CD4-positive, alpha-beta T cell (primary cell): ENCODE measurements around the gene SDHAF1. TPM values are rescaled to one million over a fixed set of nuclear protein-coding genes. Genes with fewer than 3 reads are reported as not detected.

Experiments used
- ATAC-seq: fragments of 200-7000 bp; cut with Tn5 transposase; one replicate; pipeline ENCODE4 v1.10.0; 2022; ENCODE audit warnings: mild to moderate bottlenecking; ENCODE audit not compliant: poor library complexity
- CTCF ChIA-PET: fragments of 350-600 bp; sonication (Branson Sonifier 250); formaldehyde crosslinking; loops from one replicate; lab custom pipeline; 2021; ENCODE audit warnings: antibody characterized with exemption, inconsistent platforms; lab: Charles Lee
- POLR2A ChIA-PET: fragments of 350-600 bp; sonication (Branson Sonifier 250); formaldehyde crosslinking; loops from one replicate; lab custom pipeline; 2021; ENCODE audit warnings: antibody characterized with exemption, inconsistent platforms; lab: Charles Lee
- DNase-seq, 14 experiments: peaks; one replicate each; pipeline ENCODE4 v3.0.0-alpha.2; 2013 to 2020; ENCODE audit warnings: mixed read lengths in 2 of 14
- H3K27ac ChIP-seq, 2 donors: one replicate each; pipeline versions ENCODE4 v1.5.1 to v1.7.0; 2013; ENCODE audit warnings: low read length in 2 of 2, low read depth in 1 of 2, mild to moderate bottlenecking in 1 of 2
- H3K27me3 ChIP-seq, 2 experiments: 1 replicate in 1 of 2; 2 replicates in 1 of 2; pipeline versions ENCODE4 v1.6.1 to v1.7.0; 2013; ENCODE audit warnings: low read length in 2 of 2, control low read depth in 1 of 2, mild to moderate bottlenecking in 1 of 2, moderate library complexity in 1 of 2; ENCODE audit not compliant: insufficient read depth in 2 of 2, control insufficient read depth in 1 of 2
- H3K36me3 ChIP-seq: one replicate; pipeline ENCODE4 v1.6.1; 2013; ENCODE audit warnings: low read length, control low read depth; ENCODE audit not compliant: insufficient read depth
- H3K4me1 ChIP-seq: one replicate; pipeline ENCODE4 v1.6.1; 2013; ENCODE audit warnings: low read length, control low read depth; ENCODE audit not compliant: insufficient read depth
- H3K4me3 ChIP-seq: one replicate; pipeline ENCODE4 v1.5.1; 2013; ENCODE audit warnings: mild to moderate bottlenecking, low read length, moderate library complexity
- H3K9me3 ChIP-seq, 2 experiments: 1 replicate in 1 of 2; 2 replicates in 1 of 2; pipeline versions ENCODE4 v1.6.1 to v1.7.0; 2013; ENCODE audit warnings: low read length in 2 of 2, mild to moderate bottlenecking in 2 of 2, control low read depth in 1 of 2, moderate library complexity in 1 of 2; ENCODE audit not compliant: control insufficient read depth in 1 of 2, insufficient read depth in 1 of 2
- H3K27ac Mint-ChIP-seq: one replicate; pipeline ENCODE4 v1.8.0; 2020; ENCODE audit warnings: mixed read lengths
- H3K27me3 Mint-ChIP-seq: one replicate; pipeline ENCODE4 v1.8.0; 2021; ENCODE audit warnings: mixed read lengths
- H3K36me3 Mint-ChIP-seq: one replicate; pipeline ENCODE4 v1.8.0; 2021; ENCODE audit warnings: low read depth, mixed read lengths
- H3K4me1 Mint-ChIP-seq: one replicate; pipeline ENCODE4 v1.8.0; 2021; ENCODE audit warnings: low read depth, mixed read lengths
- H3K4me3 Mint-ChIP-seq: one replicate; pipeline ENCODE4 v1.8.0; 2020; ENCODE audit warnings: mild to moderate bottlenecking, mixed read lengths
- H3K9me3 Mint-ChIP-seq: one replicate; pipeline ENCODE4 v1.8.0; 2020; ENCODE audit warnings: mixed read lengths
- CTCF ChIP-seq: fragments of 200-600 bp; IDR thresholded peaks from one replicate; pipeline ENCODE4 v1.8.0; 2022; ENCODE audit warnings: antibody characterized with exemption, mild to moderate bottlenecking
- intact Hi-C, 2 experiments: fragments of 100-400 bp; cut with DNase I in 1 of 2; cut with micrococcal nuclease in 1 of 2; formaldehyde crosslinking; loops; one replicate each; pipeline versions ENCODE4 v1.15.1 to v1.9.0; 2023 to 2025; cut with DNase I, micrococcal nuclease
- total RNA-seq, 174 experiments: library from RNA in 2 of 174; stranded (reverse) in 2 of 174; gene quantifications; one replicate each; pipeline ENCODE4 v1.2.3 and lab custom pipeline; 2021 to 2026

SDHAF1 gene
- total RNA-seq, 2 experiments from 2014 or later, result 4.3 to 5.4 TPM

DNA sequence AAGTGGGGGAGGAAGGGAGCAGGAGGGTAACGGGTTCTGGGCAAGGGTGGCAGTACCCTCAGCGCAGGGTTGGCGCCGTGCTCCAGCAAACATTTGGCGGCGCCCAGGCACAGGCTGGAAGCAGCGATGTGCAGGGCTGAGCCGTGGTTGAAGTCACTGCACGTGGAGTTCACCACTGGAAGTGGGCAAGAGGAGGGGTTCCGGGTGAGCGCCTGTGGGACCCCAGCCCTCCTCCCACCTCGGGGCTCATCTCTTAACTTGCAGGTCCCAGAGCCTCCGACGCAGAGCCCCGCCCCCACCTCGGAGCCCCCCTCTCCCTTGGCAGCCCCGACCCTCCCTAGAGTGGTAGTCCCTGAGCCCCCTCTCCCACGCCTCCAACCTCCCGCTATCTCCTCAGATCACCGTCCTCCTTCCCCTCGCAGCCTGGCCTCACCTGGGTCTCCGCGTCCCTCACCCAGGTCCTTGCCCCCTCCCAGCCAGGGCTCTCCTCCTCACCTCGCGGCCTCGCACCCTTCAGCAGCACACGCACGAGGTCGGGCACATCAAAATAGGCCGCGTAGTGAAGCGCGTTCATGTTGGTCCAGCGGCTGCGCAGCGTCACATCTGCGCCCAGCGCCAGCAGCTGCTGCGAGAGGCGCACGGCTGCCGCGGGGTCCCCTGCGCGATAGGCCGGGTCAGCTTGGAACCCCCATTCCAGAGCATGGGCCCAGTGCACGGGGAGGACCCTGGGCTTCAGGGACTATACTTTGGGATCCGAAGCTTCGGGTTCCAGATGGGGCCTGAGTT, 31.3 kb downstream of the SDHAF1 start:
- CTCF ChIA-PET, result no interaction called here
- H3K27ac Mint-ChIP-seq, result no peak overlapping the region
- POLR2A ChIA-PET, result no interaction called here
- Histone ChIP-seq H3K4me1 (no peaks in the 10 kb centered on the region), H3K4me3 (no peak overlapping the region), H3K27ac (no peak overlapping the region), H3K27me3 (no peaks in the 10 kb centered on the region), H3K9me3 (no peaks in the 10 kb centered on the region), H3K36me3 (peaks cover 10% of the 10 kb centered on the region)
- intact Hi-C loops, result no loop called here
- TF ChIP-seq CTCF, result no peak
- H3K27me3 Mint-ChIP-seq, result no peaks in the 10 kb centered on the region
- H3K36me3 Mint-ChIP-seq, result peaks cover 23% of the 10 kb centered on the region
- no peaks in the 10 kb centered on the region for H3K9me3 Mint-ChIP-seq
- DNase-seq, result no peak
- no peak for ATAC-seq
- H3K4me3 Mint-ChIP-seq, result no peak overlapping the region
- H3K4me1 Mint-ChIP-seq, result no peaks in the 10 kb centered on the region

- intact Hi-C loops, result no loop called here
- H3K27ac ChIP-seq, result no peak overlapping the region
- DNase-seq (no peak), ATAC-seq (no peak)
- no peak overlapping the region for H3K27ac Mint-ChIP-seq
- no peaks in the 10 kb centered on the region for H3K27me3 Mint-ChIP-seq
- H3K4me1 Mint-ChIP-seq, result no peaks in the 10 kb centered on the region
- peaks cover 23% of the 10 kb centered on the region for H3K36me3 Mint-ChIP-seq
- H3K9me3 ChIP-seq, result no peaks in the 10 kb centered on the region
- TF ChIP-seq CTCF, result no peak
- peaks cover 5% of the 10 kb centered on the region for H3K36me3 ChIP-seq
- H3K9me3 Mint-ChIP-seq, result no peaks in the 10 kb centered on the region
- no peak overlapping the region for H3K4me3 ChIP-seq
- H3K27me3 ChIP-seq, result peaks cover 0 to 4% of the 10 kb centered on the region in 2 experiments
- H3K4me1 ChIP-seq, result peaks cover 5% of the 10 kb centered on the region
- no peak overlapping the region for H3K4me3 Mint-ChIP-seq
- ChIA-PET POLR2A (no interaction called here), CTCF (no interaction called here)
Observed at GRCh38 chr19:36027696-36028095, 32.7 kb downstream of the SDHAF1 start.

DNA sequence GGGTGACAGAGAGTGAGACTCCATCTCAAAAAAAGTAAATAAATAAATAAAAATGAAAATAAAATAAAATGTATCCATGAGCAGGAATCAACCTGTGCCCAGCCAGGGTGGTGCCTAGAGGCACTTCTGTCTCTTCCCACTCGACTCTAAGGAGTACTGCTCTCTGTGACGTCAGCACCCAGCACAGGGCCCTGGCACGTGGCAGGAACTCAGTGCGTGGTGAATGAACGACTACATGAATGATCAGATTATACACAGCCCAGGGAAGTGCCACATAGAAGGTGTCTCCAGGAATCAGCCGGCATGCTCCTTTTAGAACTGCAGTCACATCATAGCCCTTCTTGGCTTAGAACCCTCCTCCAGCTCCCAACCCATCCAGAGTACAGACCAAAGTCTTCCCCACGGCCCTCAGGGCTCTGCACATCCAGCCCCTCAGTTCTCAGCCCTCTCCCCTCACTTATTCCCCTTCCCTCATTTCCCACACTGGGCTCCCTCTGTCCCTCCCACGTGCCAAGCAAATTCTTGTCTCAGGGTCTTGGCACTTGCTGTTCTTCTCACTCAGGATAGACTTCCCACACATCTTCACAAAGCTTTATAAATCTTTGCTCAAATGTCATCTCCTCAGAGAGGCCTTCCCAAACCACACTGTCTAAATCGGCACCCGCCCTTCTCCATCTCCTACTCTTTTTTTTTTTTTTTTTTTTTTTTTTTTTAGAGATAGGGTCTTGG, 33.5 kb downstream of the SDHAF1 start:
- Mint-ChIP-seq H3K4me1 (no peaks in the 10 kb centered on the region), H3K27ac (no peak overlapping the region), H3K36me3 (peaks cover 18% of the 10 kb centered on the region), H3K27me3 (no peaks in the 10 kb centered on the region), H3K4me3 (no peak overlapping the region), H3K9me3 (no peaks in the 10 kb centered on the region)
- H3K9me3 ChIP-seq, result no peaks in the 10 kb centered on the region
- no peak overlapping the region for H3K4me3 ChIP-seq
- TF ChIP-seq CTCF, result no peak
- H3K4me1 ChIP-seq, result peaks cover 10% of the 10 kb centered on the region
- H3K36me3 ChIP-seq, result peaks cover under 1% of the 10 kb centered on the region
- intact Hi-C loops, result no loop called here
- POLR2A ChIA-PET, result no interaction called here
- DNase-seq, result no peak
- no peak overlapping the region for H3K27ac ChIP-seq
- no peak for ATAC-seq
- CTCF ChIA-PET, result no interaction called here
- H3K27me3 ChIP-seq, result peaks cover 0 to 4% of the 10 kb centered on the region in 2 experiments
